Duodenal mucosa (tissue), 2 donors: ENCODE data around the gene B4GALNT1.

ENCODE experiments used
- H3K27ac ChIP-seq: one replicate; pipeline ENCODE4 v1.7.0; 2013; ENCODE audit warnings: low read depth, low read length
- H3K27me3 ChIP-seq, 2 donors: one replicate each; pipeline ENCODE4 v1.7.0; 2013; ENCODE audit warnings: low read length in 2 of 2, control low read depth in 1 of 2; ENCODE audit not compliant: insufficient read depth in 2 of 2, control insufficient read depth in 1 of 2
- H3K36me3 ChIP-seq, 2 donors: one replicate each; pipeline ENCODE4 v1.7.0; 2013; ENCODE audit warnings: low read length in 2 of 2, control low read depth in 1 of 2; ENCODE audit not compliant: insufficient read depth in 2 of 2, control insufficient read depth in 1 of 2
- H3K4me1 ChIP-seq, 2 donors: one replicate each; pipeline ENCODE4 v1.7.0; 2013; ENCODE audit warnings: low read length in 2 of 2, control low read depth in 1 of 2; ENCODE audit not compliant: insufficient read depth in 2 of 2, control insufficient read depth in 1 of 2
- H3K4me3 ChIP-seq, 2 donors: one replicate each; pipeline ENCODE4 v1.7.0; 2013; ENCODE audit warnings: low read length in 2 of 2, low read depth in 1 of 2
- H3K9ac ChIP-seq, 2 donors: one replicate each; pipeline ENCODE4 v1.7.0; 2013; ENCODE audit warnings: low read length in 2 of 2, low read depth in 1 of 2
- H3K9me3 ChIP-seq, 2 donors: one replicate each; pipeline ENCODE4 v1.7.0; 2013; ENCODE audit warnings: low read length in 2 of 2, control low read depth in 1 of 2; ENCODE audit not compliant: control insufficient read depth in 1 of 2

B4GALNT1 gene

DNA sequence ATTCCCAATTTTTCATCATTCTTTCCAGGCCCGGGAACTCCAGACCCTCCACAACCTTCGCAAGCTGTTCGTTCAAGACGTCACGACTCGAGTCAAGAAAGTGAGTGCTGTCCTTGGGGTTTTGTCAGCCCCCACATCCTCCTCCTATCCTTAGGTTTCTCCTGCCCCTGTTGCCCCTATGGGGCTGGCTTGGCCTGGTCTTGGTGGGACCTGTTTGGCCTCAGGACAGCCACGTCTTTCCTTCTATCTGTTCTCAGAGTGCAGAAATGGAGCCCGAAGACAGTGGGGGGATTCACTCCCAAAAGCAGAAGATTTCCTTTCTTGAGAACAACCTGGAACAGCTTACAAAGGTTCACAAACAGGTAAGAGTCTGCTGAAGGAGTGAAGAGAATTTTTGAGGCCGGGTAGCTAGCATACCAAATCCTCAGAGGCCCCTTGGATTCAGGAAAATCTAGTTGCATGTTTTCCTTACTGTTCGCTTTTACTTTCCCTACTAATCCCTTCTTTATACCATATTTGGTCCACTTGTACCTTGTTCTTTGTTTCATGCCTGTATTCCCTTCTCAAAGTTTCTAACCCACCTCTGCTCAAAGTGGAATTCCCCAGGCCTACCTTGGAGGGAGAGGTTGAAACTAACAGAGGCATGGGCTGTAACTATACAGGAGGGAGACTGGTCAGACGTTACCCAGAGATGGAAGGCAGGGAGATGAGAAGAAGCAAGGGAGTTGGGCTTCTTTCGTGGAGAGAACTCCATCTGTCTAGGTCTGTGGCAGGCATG is 54.8 kb downstream of the B4GALNT1 start:
- Histone ChIP-seq H3K9me3 (no peaks in the 10 kb centered on the region), H3K4me1 (peaks cover 0 to 7% of the 10 kb centered on the region in 2 donors), H3K9ac (no peak overlapping the region), H3K36me3 (no peaks in the 10 kb centered on the region), H3K27ac (no peak overlapping the region), H3K4me3 (no peak overlapping the region), H3K27me3 (peaks cover 0 to 4% of the 10 kb centered on the region in 2 donors)

DNA sequence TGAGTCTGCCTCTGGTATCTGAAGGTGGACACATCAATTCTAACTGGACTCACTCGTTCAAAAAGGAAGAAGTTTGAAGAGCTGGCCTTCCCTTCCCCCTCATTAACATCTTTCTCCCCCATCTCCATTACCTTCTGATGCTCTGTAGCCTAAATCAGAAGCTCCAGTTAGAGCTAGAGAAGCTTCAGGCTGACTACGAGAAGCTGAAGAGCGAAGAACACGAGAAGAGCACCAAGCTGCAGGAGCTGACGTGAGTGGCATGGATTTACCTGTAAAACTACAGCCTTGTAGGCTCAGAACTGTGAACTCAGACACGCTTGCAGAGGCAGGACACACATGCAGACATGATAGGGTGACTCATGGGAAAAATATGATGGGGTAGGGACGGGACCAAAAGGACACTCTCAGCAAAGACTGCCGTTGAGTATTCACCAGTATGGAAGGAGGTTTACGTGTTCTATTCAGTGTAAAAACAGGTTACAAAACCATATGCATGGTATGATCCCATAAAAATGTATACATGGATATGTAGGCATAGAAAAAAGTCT is 56.3 kb downstream of the B4GALNT1 start:
- H3K27me3 ChIP-seq = no peaks in the 10 kb centered on the region
- no peaks in the 10 kb centered on the region for H3K36me3 ChIP-seq
- H3K9ac ChIP-seq = no peak overlapping the region
- H3K4me3 ChIP-seq = no peak overlapping the region
- H3K9me3 ChIP-seq = no peaks in the 10 kb centered on the region
- H3K27ac ChIP-seq = no peak overlapping the region
- H3K4me1 ChIP-seq = peaks cover 0 to 7% of the 10 kb centered on the region in 2 donors
